NCI-H510A treated with DMSO at 0.1 percent for 48 hours (cell line): ENCODE measurements around the gene MIS18A.
"Not testable (repeated sequence)": the region's sequence is repeated elsewhere in the genome, so short reads cannot be mapped to it uniquely, and the experiment has no call there.

Experiments
- DNase-seq: peaks from one replicate; lab custom pipeline; 2025; lab: John Stamatoyannopoulos, UW

Gene MIS18A

DNA sequence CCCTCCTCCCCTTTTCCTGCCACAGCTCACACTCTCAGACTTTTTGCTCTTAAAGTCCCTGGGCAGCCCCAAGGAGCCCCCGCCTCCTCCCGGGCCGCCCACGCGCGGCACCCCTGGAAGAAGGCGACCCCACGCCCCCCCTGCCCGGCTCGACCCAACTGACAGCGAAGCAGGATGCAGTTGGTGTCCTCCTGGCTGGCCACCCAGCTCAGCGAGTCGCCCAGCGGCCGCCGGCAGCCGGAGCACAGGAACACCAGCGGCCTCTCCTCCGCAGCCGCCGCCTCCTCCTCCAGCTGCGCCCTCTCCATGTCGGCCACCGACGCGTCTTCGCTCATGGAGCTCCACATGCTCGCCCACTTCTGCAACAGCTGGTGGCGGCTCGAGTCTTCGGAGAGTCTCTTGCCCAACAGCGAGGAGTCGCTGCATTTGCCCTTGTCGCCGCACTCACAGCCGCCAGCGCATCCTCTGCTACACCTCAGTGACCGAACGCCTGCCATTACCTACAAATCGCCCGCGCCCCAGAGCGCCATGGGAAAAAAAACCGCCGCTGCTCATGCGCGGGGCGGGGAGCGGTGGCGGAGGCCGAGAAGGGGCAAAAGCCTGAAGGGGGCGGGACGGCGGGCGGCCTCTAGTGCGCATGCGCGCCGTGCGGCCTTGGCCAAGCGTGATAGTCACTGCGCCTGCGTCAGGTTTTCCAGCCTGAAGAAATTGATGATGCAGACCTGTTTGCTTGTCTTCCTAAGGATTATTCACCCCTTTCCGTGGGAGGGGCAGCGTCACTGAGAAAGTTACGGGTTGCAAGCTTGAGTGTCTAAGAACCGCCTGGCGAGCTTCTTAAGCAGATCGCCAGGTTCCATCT, at the start of gene MIS18A:
Gene MIS18A, minus strand, starts transcription at position 532 of the 859 bp plus-strand sequence. Its CDS starts 35 bp downstream, at position 497.
- peak; percentile 98 for DNase-seq

DNA sequence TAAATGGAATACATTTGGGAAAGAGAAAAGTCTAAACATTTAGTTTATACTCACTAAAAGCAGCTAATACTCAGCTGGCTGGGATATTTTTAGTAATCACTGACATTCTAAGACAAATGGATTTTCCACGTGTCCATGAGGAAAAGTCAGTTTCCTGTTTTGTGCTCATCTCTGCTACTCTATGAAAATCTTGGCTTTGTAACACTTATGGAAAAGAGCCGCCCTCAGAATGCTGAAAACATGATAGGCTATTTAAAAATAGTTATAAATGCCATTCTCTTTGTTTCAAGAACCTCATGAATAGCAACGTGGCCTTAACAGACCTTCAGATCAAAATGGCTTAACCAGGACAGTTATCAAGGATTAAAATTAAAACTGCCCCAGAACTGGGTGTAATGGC, 49.7 kb upstream of the MIS18A start:
- no peak for DNase-seq

- DNase-seq: no peak
These were observed 46.9 kb upstream of the MIS18A start for GRCh38 chr21:32325706-32326105.

DNA sequence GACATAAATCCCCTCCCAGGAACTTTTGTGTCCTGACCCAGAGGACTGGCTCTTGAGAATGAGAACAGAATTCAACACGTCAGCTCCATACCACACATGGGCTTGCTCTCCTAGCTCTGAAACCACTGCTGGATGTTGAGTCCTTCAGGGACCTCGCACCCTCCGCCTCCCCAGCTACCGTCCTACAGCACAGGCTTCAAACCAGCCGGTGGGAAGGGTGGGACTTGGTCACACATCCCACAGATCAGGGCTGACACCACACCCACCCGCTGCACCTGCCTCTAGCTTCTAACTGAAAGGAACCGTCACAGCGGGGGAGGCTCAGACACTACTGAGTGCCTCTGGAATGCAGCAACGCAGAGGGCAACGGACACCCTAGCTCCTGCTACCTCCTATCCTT, 43.8 kb upstream of the MIS18A start:
- no peak for DNase-seq

GRCh38 chr21:32322103-32322502, 43.3 kb upstream of the MIS18A start:
- no peak for DNase-seq

GRCh38 chr21:32321480-32321879, 42.6 kb upstream of the MIS18A start:
- DNase-seq: no peak

- no peak for DNase-seq
These were observed 41.9 kb upstream of the MIS18A start for GRCh38 chr21:32320726-32321125.

- no peak for DNase-seq
These were observed 41.2 kb upstream of the MIS18A start for GRCh38 chr21:32320059-32320458.

- no peak for DNase-seq
These were observed 40.2 kb upstream of the MIS18A start for GRCh38 chr21:32319012-32319411.

GRCh38 chr21:32317726-32318125, 38.9 kb upstream of the MIS18A start:
- no peak for DNase-seq

DNA sequence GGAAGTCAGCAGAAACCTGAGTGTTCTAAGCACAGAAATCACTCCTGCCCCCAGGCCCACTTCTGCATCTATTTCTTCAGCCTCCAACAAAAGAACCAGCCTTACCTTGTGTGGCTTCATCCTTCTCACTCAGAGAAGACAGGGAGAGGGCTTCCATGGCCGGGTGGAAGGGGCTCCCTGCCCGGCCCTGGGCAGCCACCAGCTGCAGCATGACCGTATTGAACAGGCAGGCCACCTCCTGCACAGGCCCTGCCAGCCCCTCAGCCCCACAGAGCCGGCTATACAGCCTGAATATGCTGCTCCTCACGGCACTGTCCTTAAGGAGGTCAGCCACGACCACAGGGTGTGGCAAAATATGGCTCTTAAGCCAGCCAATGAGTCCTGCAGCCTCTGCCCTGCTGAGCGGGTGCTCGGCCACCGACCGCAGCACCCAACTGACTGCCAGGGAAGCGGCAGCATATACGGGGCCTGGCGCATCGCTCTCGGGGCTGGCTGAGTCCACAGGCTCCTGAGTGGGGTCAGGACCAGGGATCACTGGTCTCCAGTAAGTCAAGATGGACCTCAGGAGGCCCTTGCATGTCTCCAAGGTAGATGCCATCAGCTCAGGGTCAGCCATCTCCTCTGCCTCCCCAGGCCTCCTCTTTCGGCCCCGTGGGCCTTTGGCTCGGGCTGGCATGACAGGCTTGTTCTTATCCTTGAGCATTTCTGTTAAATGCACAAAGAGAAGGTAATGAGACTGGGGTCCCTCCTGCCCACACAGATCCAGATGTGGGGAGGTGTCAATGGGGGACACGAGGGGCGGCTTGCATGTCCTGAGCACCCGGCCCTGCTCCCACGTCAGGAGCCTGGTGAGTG, 37.7 kb upstream of the MIS18A start:
- DNase-seq: no peak

- no peak for DNase-seq
These were observed 36.8 kb upstream of the MIS18A start for GRCh38 chr21:32315511-32316281.

- no peak for DNase-seq
These were observed 36.0 kb upstream of the MIS18A start for GRCh38 chr21:32314806-32315205.

DNA sequence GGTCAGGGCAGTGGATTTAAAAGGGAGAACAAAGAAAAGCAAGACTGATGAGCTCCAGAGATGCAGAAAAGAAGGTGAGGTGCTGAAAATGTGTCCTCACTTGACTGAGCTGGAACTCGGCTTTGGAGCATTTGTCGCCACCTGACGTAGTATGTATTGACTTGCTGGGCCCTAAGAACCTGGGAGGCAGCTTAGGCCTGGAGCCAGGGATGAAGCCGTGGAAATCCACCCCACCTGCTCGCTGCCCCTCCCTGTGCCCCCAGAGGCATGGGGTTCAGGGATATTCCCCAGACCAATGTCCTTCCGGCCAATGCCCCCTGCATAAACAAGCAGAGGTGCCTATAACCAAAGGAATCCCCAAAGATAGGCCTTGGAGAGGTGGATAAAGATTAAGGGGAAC, 34.1 kb upstream of the MIS18A start:
- DNase-seq: no peak

DNA sequence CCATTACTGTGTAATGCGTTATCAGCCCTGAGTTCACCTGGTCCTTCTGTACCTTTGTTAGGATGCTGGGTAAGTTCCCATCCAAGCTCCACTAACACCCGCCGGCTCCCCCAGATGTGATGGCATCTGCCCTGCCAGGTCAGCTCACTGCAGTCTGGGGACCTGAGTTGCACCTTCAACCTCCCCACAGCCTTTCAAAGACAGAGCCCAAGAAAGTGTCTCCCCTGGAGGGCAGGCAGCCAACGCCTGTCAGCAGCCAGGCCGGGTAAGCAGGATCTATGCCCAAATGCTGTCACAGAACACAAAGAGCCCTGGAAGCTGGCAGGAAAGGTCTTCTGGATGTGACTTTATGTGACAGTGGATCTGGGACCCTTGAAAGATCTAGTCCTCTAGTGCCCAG, 33.5 kb upstream of the MIS18A start:
- DNase-seq: no peak

DNA sequence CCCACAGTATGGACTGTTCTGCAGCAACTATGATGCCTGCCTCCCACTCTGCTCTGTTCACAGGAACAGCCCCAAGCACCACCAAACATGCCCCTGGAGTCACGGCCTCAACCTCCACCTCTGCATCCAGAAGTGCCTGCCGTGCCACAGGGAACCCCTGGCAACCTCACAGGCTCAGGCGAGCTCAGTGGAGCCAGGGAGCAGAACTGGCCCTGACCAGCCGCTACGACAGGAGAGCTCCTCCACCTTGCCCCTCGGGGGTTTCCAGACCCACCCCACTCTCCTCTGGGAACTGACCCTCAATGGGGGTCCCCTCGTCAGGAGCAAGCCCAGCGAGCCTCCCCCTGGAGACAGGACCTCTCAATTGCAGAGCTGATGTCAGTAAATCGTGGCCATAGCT, 32.8 kb upstream of the MIS18A start:
- no peak for DNase-seq

DNA sequence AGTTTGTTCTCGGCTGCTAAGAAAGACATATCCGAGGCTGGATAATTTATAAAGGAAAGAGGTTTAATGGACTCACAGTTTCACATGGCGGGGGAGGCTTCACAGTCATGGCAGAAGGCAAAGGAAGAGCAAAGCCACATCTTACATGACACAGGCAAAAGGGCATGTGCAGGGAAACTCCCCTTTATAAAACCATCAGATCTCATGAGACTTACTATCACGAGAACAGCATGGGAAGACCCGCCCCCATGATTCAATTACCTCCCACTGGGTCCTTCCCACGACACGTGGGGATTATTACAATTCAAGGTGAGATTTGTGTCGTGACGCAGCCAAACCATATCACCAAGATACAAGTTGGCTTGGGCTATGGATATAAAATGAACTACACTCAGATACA, 32.1 kb upstream of the MIS18A start:
- DNase-seq: not testable (repeated sequence)

DNA sequence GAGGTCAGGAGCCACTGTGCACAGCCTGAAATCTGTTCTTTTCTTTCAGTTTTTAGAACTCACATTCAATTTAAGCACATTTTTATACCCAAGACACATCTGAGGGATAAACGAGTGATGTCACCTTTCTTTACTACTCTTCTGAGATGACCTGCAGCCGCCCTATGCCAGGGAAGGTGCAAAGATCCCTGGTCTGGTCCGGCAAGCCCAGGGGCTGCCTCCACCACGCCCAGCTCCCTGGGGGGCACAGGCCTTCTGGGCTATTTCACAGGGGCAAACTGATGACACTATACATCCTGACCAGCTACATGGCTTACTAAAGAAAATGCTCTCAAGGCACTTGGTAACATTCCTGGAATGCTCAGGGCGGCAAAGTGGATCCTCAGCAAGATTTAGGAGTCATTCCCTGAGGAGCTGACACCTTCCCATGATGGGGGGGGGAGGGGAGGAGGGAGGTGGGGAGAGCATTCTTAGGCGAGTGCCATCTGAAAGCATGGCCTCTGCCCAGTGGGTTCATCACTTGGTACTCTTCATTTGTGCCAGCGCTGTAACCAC, 31.1 kb upstream of the MIS18A start:
- DNase-seq: no peak

DNA sequence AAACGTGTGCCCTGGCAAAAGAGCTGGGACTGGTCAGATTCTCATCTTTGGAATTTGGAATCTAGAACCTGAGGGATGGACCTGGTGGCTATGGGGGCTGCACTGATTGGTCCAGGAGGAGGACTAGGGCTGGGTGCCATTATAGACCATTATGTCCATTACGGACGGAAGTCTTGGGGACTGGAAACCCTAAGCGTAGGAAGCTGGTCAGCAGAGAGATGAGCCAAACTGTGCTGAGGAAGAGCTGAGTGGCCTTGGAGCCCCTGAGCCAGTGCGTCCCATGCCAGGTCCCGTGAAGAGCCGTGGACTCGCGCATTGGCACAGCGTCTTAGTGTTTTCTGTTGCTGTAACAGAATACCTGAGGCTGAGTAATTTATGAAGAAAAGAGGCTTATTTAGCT, 29.8 kb upstream of the MIS18A start:
- DNase-seq: no peak

- no peak for DNase-seq
These were observed 28.9 kb upstream of the MIS18A start for GRCh38 chr21:32307706-32308105.

GRCh38 chr21:32306021-32306780, 27.4 kb upstream of the MIS18A start:
- DNase-seq: no peak
